Erythroblast (primary cell): ENCODE results near the gene ARHGAP21.

Experiments
- GATA1 ChIP-seq: IDR thresholded peaks from 2 replicates; pipeline ENCODE4 v1.6.1; 2011; ENCODE audit warnings: low read depth, mild to moderate bottlenecking, control low read depth, low read length, moderate library complexity
- POLR2A ChIP-seq: IDR thresholded peaks from 2 replicates; pipeline ENCODE4 v1.6.1; 2011; ENCODE audit warnings: mild to moderate bottlenecking, low read length

DNA sequence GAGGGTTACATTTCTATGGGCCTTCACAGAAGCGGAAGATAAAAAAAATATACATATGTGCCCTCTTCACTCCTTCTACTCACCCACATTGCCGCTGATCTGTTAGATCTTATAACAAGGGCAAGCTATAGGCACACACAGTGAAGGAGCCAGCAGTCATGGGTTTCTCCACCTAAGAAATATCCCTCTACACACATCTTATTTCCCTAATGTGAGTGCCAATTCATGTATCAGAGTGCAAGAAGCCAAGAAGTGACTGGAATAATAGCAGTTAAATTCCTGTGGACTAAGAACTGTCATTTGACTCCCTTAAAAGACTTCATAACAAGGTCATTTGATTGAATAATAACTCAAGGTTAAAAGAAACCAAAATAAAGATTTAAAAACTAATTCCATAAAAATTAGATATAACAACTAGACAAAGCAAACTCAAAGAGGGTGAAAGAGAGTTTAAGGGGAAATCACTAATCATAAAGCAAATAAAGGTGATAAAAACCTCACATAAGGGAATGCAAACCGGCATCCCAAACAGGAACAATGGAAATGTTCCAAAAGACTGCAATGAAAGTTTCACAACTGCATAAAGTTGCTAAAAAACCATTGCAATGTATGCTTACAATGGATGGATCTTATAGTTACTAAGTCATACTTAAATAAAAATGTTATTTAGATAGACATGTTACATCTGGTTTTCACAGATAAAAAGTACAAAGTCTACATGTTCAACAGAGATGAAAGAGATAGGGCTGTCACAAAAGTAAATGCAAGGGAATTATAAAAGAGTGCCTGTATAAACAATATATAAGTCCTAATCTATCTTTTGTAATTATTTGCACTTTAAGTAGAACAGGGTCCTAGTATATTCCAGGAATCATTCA lies 42.8 kb downstream of the ARHGAP21 start:
- TF ChIP-seq POLR2A (no peak), GATA1 (no peak)
